ENCODE measurements around the gene FAM9B. TPM values are rescaled to one million over a fixed set of nuclear protein-coding genes. Genes with fewer than 3 reads are reported as not detected.
"Not testable (repeated sequence)": the region's sequence is repeated elsewhere in the genome, so short reads cannot be mapped to it uniquely, and the experiment has no call there.

FAM9B gene
- total and polyA plus RNA-seq, 2 experiments from 2014 or later: not detected

- not testable (repeated sequence) for H3K36me3 Mint-ChIP-seq (ENCODE audit: low read depth); ATAC-seq
Observed at GRCh38 chrX:9018332-9018731, 15.6 kb downstream of the FAM9B start.

GRCh38 chrX:9003041-9003440 is 30.9 kb downstream of the FAM9B start:
- no peak overlapping the region for H3K4me2 ChIP-seq
- peaks cover 3% of the 10 kb centered on the region; the same call in 1 of the 3 replicates for H3K4me1 Mint-ChIP-seq
- no peaks in the 10 kb centered on the region for H3F3A ChIP-seq (replicated peaks; ENCODE audit: low read depth)
- 0 out of 3 replicates have a peak, but pooled peaks cover 4% of the 10 kb centered on the region for H3K36me3 Mint-ChIP-seq (ENCODE audit: low read depth)
- peaks cover 7% of the 10 kb centered on the region for H3K9me3 Mint-ChIP-seq
- H4K20me1 ChIP-seq (replicated peaks; ENCODE audit: insufficient read depth): no peaks in the 10 kb centered on the region
- H3K4me3 Mint-ChIP-seq: no peak overlapping the region
- H3K9me2 ChIP-seq (ENCODE audit: insufficient read depth): no peaks in the 10 kb centered on the region
- H3K79me2 ChIP-seq (replicated peaks; ENCODE audit: insufficient read depth): no peaks in the 10 kb centered on the region
- no peak for DNase-seq (ENCODE audit: low spot score)
- H3K4me1 ChIP-seq (ENCODE audit: insufficient read depth): no peaks in the 10 kb centered on the region
- TF ChIP-seq POLR2AphosphoS5 (IDR thresholded peaks at IDR 0.05; ENCODE audit: low read depth) (no peak), EZH2 (IDR thresholded peaks at IDR 0.05; ENCODE audit: low read depth, unreplicated experiment) (no peak), STAT1 (IDR thresholded peaks at IDR 0.05; ENCODE audit: unreplicated experiment) (no peak), EZH2phosphoT487 (IDR thresholded peaks at IDR 0.05; ENCODE audit: unreplicated experiment) (no peak)
- no peaks in the 10 kb centered on the region for H3K27me3 Mint-ChIP-seq (ENCODE audit: insufficient read depth, low read depth, poor library complexity)
- no peak overlapping the region for H3K27ac ChIP-seq (ENCODE audit: low read depth)
- H3K27ac Mint-ChIP-seq: no peak overlapping the region
- H3K4me3 ChIP-seq: no peak overlapping the region
- H3K36me3 ChIP-seq (ENCODE audit: insufficient read depth): no peaks in the 10 kb centered on the region
- no peaks in the 10 kb centered on the region for H3K27me3 ChIP-seq (ENCODE audit: insufficient read depth)
- no peak for ATAC-seq
- no peak overlapping the region for H2AFZ ChIP-seq

More at GRCh38 chrX:9018332-9018731, 15.6 kb downstream of the FAM9B start:
- not testable (repeated sequence) for H3K36me3 ChIP-seq (ENCODE audit: insufficient read depth); H3K4me1 Mint-ChIP-seq; H3K4me2 ChIP-seq; H3K27me3 Mint-ChIP-seq (ENCODE audit: insufficient read depth, low read depth, poor library complexity); H3K79me2 ChIP-seq (replicated peaks; ENCODE audit: insufficient read depth); H3K27ac ChIP-seq (ENCODE audit: low read depth); H3K27ac Mint-ChIP-seq; H3K9me2 ChIP-seq (ENCODE audit: insufficient read depth); H3K27me3 ChIP-seq (ENCODE audit: insufficient read depth); H3K4me3 ChIP-seq; DNase-seq (ENCODE audit: low spot score); H4K20me1 ChIP-seq (replicated peaks; ENCODE audit: insufficient read depth); H2AFZ ChIP-seq; H3K4me1 ChIP-seq (ENCODE audit: insufficient read depth); H3K4me3 Mint-ChIP-seq; H3K9me3 Mint-ChIP-seq; H3F3A ChIP-seq (replicated peaks; ENCODE audit: low read depth)

GRCh38 chrX:8988446-8988845 is 45.5 kb downstream of the FAM9B start:
- no peaks in the 10 kb centered on the region for H3F3A ChIP-seq (replicated peaks; ENCODE audit: low read depth)
- H3K27me3 Mint-ChIP-seq (ENCODE audit: insufficient read depth, low read depth, poor library complexity): peaks cover 1% of the 10 kb centered on the region
- ATAC-seq (no peak; the same call in 2 of the 3 replicates), DNase-seq (ENCODE audit: low spot score) (peak; percentile 1)
- no peaks in the 10 kb centered on the region for H3K9me2 ChIP-seq (ENCODE audit: insufficient read depth)
- no peak overlapping the region for H3K4me3 Mint-ChIP-seq
- H3K4me1 Mint-ChIP-seq: peaks cover 5% of the 10 kb centered on the region; the same call in 2 of the 3 replicates
- H4K20me1 ChIP-seq (replicated peaks; ENCODE audit: insufficient read depth): no peaks in the 10 kb centered on the region
- no peak overlapping the region for H3K4me2 ChIP-seq
- no peaks in the 10 kb centered on the region for H3K4me1 ChIP-seq (ENCODE audit: insufficient read depth)
- H3K9me3 Mint-ChIP-seq: no peaks in the 10 kb centered on the region
- no peak overlapping the region for H3K27ac Mint-ChIP-seq
- no peaks in the 10 kb centered on the region for H3K36me3 Mint-ChIP-seq (ENCODE audit: low read depth)
- H3K79me2 ChIP-seq (replicated peaks; ENCODE audit: insufficient read depth): no peaks in the 10 kb centered on the region
- no peak overlapping the region for H3K4me3 ChIP-seq
- no peaks in the 10 kb centered on the region for H3K27me3 ChIP-seq (ENCODE audit: insufficient read depth)
- no peak overlapping the region for H3K27ac ChIP-seq (ENCODE audit: low read depth)
- no peak overlapping the region for H2AFZ ChIP-seq
- no peaks in the 10 kb centered on the region for H3K36me3 ChIP-seq (ENCODE audit: insufficient read depth)
- no peak for TF ChIP-seq CTCF (conservative IDR thresholded peaks at IDR 0.05; ENCODE audit: low read depth in 2 of 2)
- TF ChIP-seq ZNF331 (CRISPR knock-in tag; IDR thresholded peaks at IDR 0.05; ENCODE audit: low read depth): no peak
- TF ChIP-seq CREB1 (CRISPR knock-in tag; IDR thresholded peaks at IDR 0.05; ENCODE audit: low read depth): no peak
- no peak for TF ChIP-seq STAT1 (IDR thresholded peaks at IDR 0.05; ENCODE audit: unreplicated experiment)
- TF ChIP-seq JUNB (IDR thresholded peaks at IDR 0.05; ENCODE audit: unreplicated experiment): no peak
- no peak for TF ChIP-seq REST (IDR thresholded peaks at IDR 0.05; ENCODE audit: unreplicated experiment)
- TF ChIP-seq EZH2phosphoT487 (IDR thresholded peaks at IDR 0.05; ENCODE audit: unreplicated experiment): no peak
- TF ChIP-seq ZNF114 (CRISPR knock-in tag; IDR thresholded peaks at IDR 0.05): no peak
- no peak for TF ChIP-seq NANOG (IDR thresholded peaks at IDR 0.05; ENCODE audit: borderline replicate concordance)
- TF ChIP-seq EZH2 (IDR thresholded peaks at IDR 0.05; ENCODE audit: low read depth, unreplicated experiment): no peak
- TF ChIP-seq POLR2AphosphoS5 (IDR thresholded peaks at IDR 0.05; ENCODE audit: low read depth): no peak
- no peak for TF ChIP-seq ETS1 (IDR thresholded peaks at IDR 0.05)
